Neuronal stem cell (in vitro differentiated cells): Measurements from ENCODE around the gene ARRDC2.

Experiments used
- DNase-seq: peaks from one replicate; pipeline ENCODE4 v3.0.0-alpha.2; 2013; ENCODE audit warnings: low spot score
- H2AFZ ChIP-seq: one replicate; pipeline ENCODE4 v1.6.1; 2013; ENCODE audit warnings: mild to moderate bottlenecking, low read length, inconsistent platforms
- H2AK5ac ChIP-seq: 2 replicates; pipeline ENCODE4 v1.6.1; 2013; ENCODE audit warnings: low read depth, mild to moderate bottlenecking, inconsistent platforms, low read length, moderate library complexity, mixed read lengths
- H2BK120ac ChIP-seq: 2 replicates; pipeline ENCODE4 v1.6.1; 2013; ENCODE audit warnings: low read depth, mild to moderate bottlenecking, inconsistent platforms, low read length, moderate library complexity, mixed read lengths
- H2BK12ac ChIP-seq: one replicate; pipeline ENCODE4 v1.6.1; 2013; ENCODE audit warnings: low read length, inconsistent platforms
- H2BK15ac ChIP-seq: 2 replicates; pipeline ENCODE4 v1.6.1; 2013; ENCODE audit warnings: mild to moderate bottlenecking, low read length, inconsistent platforms, mixed read lengths
- H2BK5ac ChIP-seq: one replicate; pipeline ENCODE4 v1.6.1; 2013; ENCODE audit warnings: inconsistent platforms, mild to moderate bottlenecking, low read length, moderate library complexity
- H3K14ac ChIP-seq: one replicate; pipeline ENCODE4 v1.6.1; 2013; ENCODE audit warnings: low read length, inconsistent platforms
- H3K18ac ChIP-seq: 2 replicates; pipeline ENCODE4 v1.6.1; 2013; ENCODE audit warnings: low read length, inconsistent platforms
- H3K23ac ChIP-seq: 2 replicates; pipeline ENCODE4 v1.6.1; 2013; ENCODE audit warnings: low read depth, mild to moderate bottlenecking, mixed read lengths, low read length, inconsistent platforms; ENCODE audit not compliant: poor library complexity
- H3K27ac ChIP-seq: replicated peaks from 3 replicates; pipeline ENCODE4 v1.5.1; 2013; ENCODE audit warnings: low read length, inconsistent platforms
- H3K27me3 ChIP-seq, 3 experiments: 2 replicates each; pipeline ENCODE4 v1.6.1; 2013; ENCODE audit warnings: low read length in 3 of 3, mild to moderate bottlenecking in 2 of 3, inconsistent platforms in 1 of 3, low read depth in 1 of 3, mixed read lengths in 1 of 3, moderate library complexity in 1 of 3; ENCODE audit not compliant: control insufficient read depth in 3 of 3, insufficient read depth in 3 of 3
- H3K36me3 ChIP-seq, 2 donors: replicated peaks in 1 of 2; 2 replicates each; pipeline ENCODE4 v1.6.1; 2013; ENCODE audit warnings: low read length in 2 of 2; ENCODE audit not compliant: control insufficient read depth in 2 of 2, insufficient read depth in 2 of 2
- H3K4ac ChIP-seq: 2 replicates; pipeline ENCODE4 v1.6.1; 2013; ENCODE audit warnings: inconsistent platforms, mild to moderate bottlenecking, low read length, moderate library complexity
- H3K4me1 ChIP-seq, 2 donors: 1 replicate in 1 of 2; 2 replicates in 1 of 2; pipeline ENCODE4 v1.6.1; 2013; ENCODE audit warnings: low read length in 2 of 2, low read depth in 1 of 2; ENCODE audit not compliant: control insufficient read depth in 2 of 2, insufficient read depth in 1 of 2
- H3K4me2 ChIP-seq: one replicate; pipeline ENCODE4 v1.6.1; 2013; ENCODE audit warnings: mild to moderate bottlenecking, low read length, inconsistent platforms; ENCODE audit not compliant: insufficient read depth, poor library complexity, severe bottlenecking
- H3K4me3 ChIP-seq, 2 donors: 2 replicates each; pipeline ENCODE4 v1.5.1; 2013; ENCODE audit warnings: low read length in 2 of 2, mild to moderate bottlenecking in 2 of 2, inconsistent platforms in 1 of 2, moderate library complexity in 1 of 2
- H3K79me1 ChIP-seq: one replicate; pipeline ENCODE4 v1.6.1; 2013; ENCODE audit warnings: low read depth, mild to moderate bottlenecking, inconsistent platforms, low read length, moderate library complexity
- H3K9ac ChIP-seq: one replicate; pipeline ENCODE4 v1.6.1; 2013; ENCODE audit warnings: mild to moderate bottlenecking, low read depth, low read length, inconsistent platforms; ENCODE audit not compliant: poor library complexity
- H3K9me3 ChIP-seq, 2 donors: replicated peaks in 1 of 2; 2 replicates each; pipeline versions ENCODE3 to v1.6.1; 2013; ENCODE audit warnings: low read length in 2 of 2, mild to moderate bottlenecking in 2 of 2, inconsistent platforms in 1 of 2, low read depth in 1 of 2, mixed read lengths in 1 of 2, moderate library complexity in 1 of 2; ENCODE audit not compliant: control insufficient read depth in 2 of 2, insufficient read depth in 1 of 2
- H4K8ac ChIP-seq: one replicate; pipeline ENCODE4 v1.6.1; 2013; ENCODE audit warnings: low read depth, mild to moderate bottlenecking, inconsistent platforms, low read length, moderate library complexity
- H4K91ac ChIP-seq: one replicate; pipeline ENCODE4 v1.6.1; 2013; ENCODE audit warnings: low read length, low read depth, mild to moderate bottlenecking, inconsistent platforms; ENCODE audit not compliant: poor library complexity
- WGBS, 2 donors: extraction: QIAGEN DNeasy Blood & Tissue Kit; methylation state at CpG; one replicate each; pipeline ENCODE4 v1.1.7; 2013; ENCODE audit warnings: missing lambda C conversion rate in 2 of 2, mixed read lengths in 1 of 2; ENCODE audit not compliant: insufficient read length in 2 of 2, insufficient replicate concordance in 1 of 2; ENCODE audit errors: extremely low coverage in 2 of 2; 5-methylcytosine and 5-hydroxymethylcytosine counted together

The ARRDC2 gene

DNA sequence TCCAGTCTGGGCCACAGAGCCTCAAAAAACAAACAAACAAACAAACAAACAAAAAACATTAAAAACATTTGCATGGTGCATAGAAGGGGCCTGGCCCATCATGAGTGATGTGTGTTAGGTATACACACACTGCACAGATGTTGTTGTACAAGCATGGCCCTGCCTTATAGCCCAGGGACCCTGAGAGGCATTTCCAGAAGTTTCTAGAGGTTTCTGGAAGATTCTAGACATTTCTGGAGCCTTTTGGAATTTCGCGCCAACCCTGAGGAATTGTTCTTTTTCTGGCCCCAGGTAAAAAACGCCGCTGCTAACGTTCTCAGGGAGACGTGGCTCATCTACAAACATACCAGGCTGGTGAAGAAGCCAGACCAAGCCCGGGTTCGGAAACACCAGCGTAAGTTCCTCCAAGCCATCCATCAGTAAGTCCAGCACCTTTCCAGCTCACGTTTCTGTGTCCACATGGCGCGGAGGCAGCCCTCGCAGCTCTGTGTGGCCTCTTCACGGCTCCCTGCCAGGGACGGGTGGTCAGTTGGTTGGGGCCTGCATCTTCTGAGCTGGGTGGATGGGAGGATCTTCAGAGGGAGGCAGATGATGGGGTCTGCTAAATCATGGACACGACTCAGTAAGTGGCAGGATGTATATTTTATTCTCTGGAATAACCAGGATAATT, 18.4 kb upstream of the ARRDC2 start:
- H3K23ac ChIP-seq: no peak overlapping the region

GRCh38 chr19:17993076-17993813, 14.7 kb upstream of the ARRDC2 start:
- H3K27ac ChIP-seq: no peak overlapping the region
- peak overlapping the region; percentile 44 for H3K9ac ChIP-seq
- H3K4me1 ChIP-seq: no peaks in the 10 kb centered on the region
- H3K36me3 ChIP-seq: peaks cover 0 to 9% of the 10 kb centered on the region in 2 donors
- H3K14ac ChIP-seq: peak overlapping the region; percentile 9
- H3K4ac ChIP-seq: no peak overlapping the region
- H2AK5ac ChIP-seq: peak overlapping the region; percentile 75
- H2BK5ac ChIP-seq: no peak overlapping the region
- H3K4me3 ChIP-seq: no peak overlapping the region
- H3K18ac ChIP-seq: no peak overlapping the region
- no peak overlapping the region for H3K4me2 ChIP-seq
- H2AFZ ChIP-seq: no peak overlapping the region
- H3K23ac ChIP-seq: no peak overlapping the region
- H2BK15ac ChIP-seq: no peak overlapping the region
- H2BK12ac ChIP-seq: peak overlapping the region; percentile 22
- no peaks in the 10 kb centered on the region for H3K79me1 ChIP-seq
- no peak overlapping the region for H2BK120ac ChIP-seq
- H4K91ac ChIP-seq: no peak overlapping the region
- H4K8ac ChIP-seq: no peak overlapping the region
- DNase-seq: no peak
- H3K9me3 ChIP-seq: no peaks in the 10 kb centered on the region
- no CpG with 5 or more reads among the region's 27 CpGs for WGBS, 2 donors
- H3K27me3 ChIP-seq: no peaks in the 10 kb centered on the region

More for the DNA sequence above, 18.4 kb upstream of the ARRDC2 start:
- Histone ChIP-seq H4K8ac (no peak overlapping the region), H3K4me3 (no peak overlapping the region), H3K9me3 (no peaks in the 10 kb centered on the region), H2BK5ac (no peak overlapping the region), H3K9ac (no peak overlapping the region), H2BK15ac (no peak overlapping the region), H2BK120ac (no peak overlapping the region), H3K36me3 (peaks cover 0 to 10% of the 10 kb centered on the region in 2 donors), H2AK5ac (peak overlapping the region; percentile 10), H2AFZ (no peak overlapping the region), H2BK12ac (no peak overlapping the region), H3K27me3 (no peaks in the 10 kb centered on the region), H4K91ac (no peak overlapping the region), H3K18ac (no peak overlapping the region), H3K4me1 (no peaks in the 10 kb centered on the region), H3K27ac (no peak overlapping the region), H3K4ac (no peak overlapping the region), H3K14ac (no peak overlapping the region), H3K79me1 (no peaks in the 10 kb centered on the region), H3K4me2 (no peak overlapping the region)
- no peak for DNase-seq
- no CpG with 5 or more reads among the region's 16 CpGs for WGBS, 2 donors

GRCh38 chr19:17996826-17997316, 11.1 kb upstream of the ARRDC2 start:
- Histone ChIP-seq H2AFZ (peak overlapping the region; percentile 56), H3K4me2 (no peak overlapping the region), H3K4me3 (peak overlapping the region in 1 of 2 donors; percentile 27), H3K27me3 (peaks cover 9 to 23% (median 19%) of the 10 kb centered on the region in 3 experiments), H3K9me3 (no peaks in the 10 kb centered on the region), H3K4me1 (no peaks in the 10 kb centered on the region), H3K18ac (peak overlapping the region; percentile 15), H2BK5ac (no peak overlapping the region), H4K91ac (no peak overlapping the region), H2BK120ac (no peak overlapping the region), H2BK12ac (peak overlapping the region; percentile 58), H3K27ac (no peak overlapping the region), H3K23ac (peak overlapping the region; percentile 87), H4K8ac (no peak overlapping the region), H3K36me3 (no peaks in the 10 kb centered on the region), H3K14ac (no peak overlapping the region), H3K79me1 (no peaks in the 10 kb centered on the region), H3K9ac (peak overlapping the region; percentile 63), H2AK5ac (peak overlapping the region; percentile 96), H3K4ac (no peak overlapping the region), H2BK15ac (no peak overlapping the region)
- WGBS, 2 donors: no CpG with 5 or more reads among the region's 15 CpGs
- DNase-seq: peak; percentile 78
